Brain microvascular endothelial cell (primary cell): ENCODE results near the gene CACNA2D3.

Experiments used
- DNase-seq: peaks from one replicate; pipeline ENCODE4 v3.0.0-alpha.2; 2020
- H3K27ac ChIP-seq: fragments of 250-450 bp; sonication (Bioruptor Pico); 2 replicates; pipeline ENCODE4 v1.5.1; 2020; ENCODE audit warnings: mild to moderate bottlenecking, moderate library complexity
- H3K27me3 ChIP-seq: fragments of 250-450 bp; sonication (Bioruptor Pico); replicated peaks from 2 replicates; pipeline ENCODE4 v1.5.1; 2020; ENCODE audit warnings: mild to moderate bottlenecking
- H3K36me3 ChIP-seq: fragments of 250-450 bp; sonication (Bioruptor Pico); replicated peaks from 2 replicates; pipeline ENCODE4 v1.5.1; 2020; ENCODE audit warnings: mild to moderate bottlenecking
- H3K4me3 ChIP-seq: 2 replicates; pipeline ENCODE4 v1.5.1; 2011; ENCODE audit warnings: low read depth, mild to moderate bottlenecking, control low read depth, low read length, moderate library complexity
- CTCF ChIP-seq: IDR thresholded peaks from 2 replicates; pipeline ENCODE4 v1.5.1; 2011; ENCODE audit warnings: low read depth, mild to moderate bottlenecking, moderate library complexity, low read length, control low read depth, inconsistent platforms; ENCODE audit errors: missing control alignments
- in situ Hi-C: cut with HindIII; loops from 2 replicates; pipeline ENCODE4 v1.10.0; 2017; ENCODE audit warnings: low sequenced_read_pairs, low pct_ligation_motif_present

CACNA2D3 gene

GRCh38 chr3:54122324-54123002, at the start of gene CACNA2D3:
Gene CACNA2D3 (plus strand): TSS chr3:54122552.
- Histone ChIP-seq H3K27me3 (peaks cover 43% of the 10 kb centered on the region), H3K27ac (no peak within 1 kb of the TSS), H3K4me3 (peak within 1 kb of the TSS; percentile 17), H3K36me3 (no peaks in the 10 kb centered on the region)
- TF ChIP-seq CTCF = no peak
- in situ Hi-C loops = no loop called here
- DNase-seq = no peak

DNA sequence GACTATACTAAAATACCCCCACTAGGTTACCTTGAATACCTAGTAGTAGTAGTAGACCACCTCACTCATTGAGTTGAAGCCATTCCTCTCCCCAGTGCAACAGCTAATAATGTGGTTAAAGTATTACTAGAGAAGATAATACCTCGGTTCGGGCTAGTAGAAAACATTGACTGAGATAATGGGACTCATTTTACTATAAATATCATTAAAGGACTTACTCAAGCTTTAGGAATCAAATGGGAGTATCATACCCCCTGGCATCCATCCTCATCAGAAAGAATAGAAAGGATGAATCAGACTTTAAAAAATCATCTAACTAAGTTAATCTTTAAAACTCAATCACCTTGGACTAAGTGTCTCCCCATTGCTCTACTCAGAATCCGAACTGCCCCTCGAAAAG, 49.0 kb upstream of the CACNA2D3 start:
- Histone ChIP-seq H3K4me3 (no peak overlapping the region), H3K27ac (no peak overlapping the region), H3K36me3 (no peaks in the 10 kb centered on the region), H3K27me3 (no peaks in the 10 kb centered on the region)
- TF ChIP-seq CTCF = no peak
- in situ Hi-C loops = no loop called here
- no peak for DNase-seq

- in situ Hi-C loops = no loop called here
- Histone ChIP-seq H3K27ac (no peak overlapping the region), H3K36me3 (no peaks in the 10 kb centered on the region), H3K27me3 (no peaks in the 10 kb centered on the region), H3K4me3 (no peak overlapping the region)
- no peak for TF ChIP-seq CTCF
- no peak for DNase-seq
These were observed 43.0 kb upstream of the CACNA2D3 start for GRCh38 chr3:54079314-54079713.

DNA sequence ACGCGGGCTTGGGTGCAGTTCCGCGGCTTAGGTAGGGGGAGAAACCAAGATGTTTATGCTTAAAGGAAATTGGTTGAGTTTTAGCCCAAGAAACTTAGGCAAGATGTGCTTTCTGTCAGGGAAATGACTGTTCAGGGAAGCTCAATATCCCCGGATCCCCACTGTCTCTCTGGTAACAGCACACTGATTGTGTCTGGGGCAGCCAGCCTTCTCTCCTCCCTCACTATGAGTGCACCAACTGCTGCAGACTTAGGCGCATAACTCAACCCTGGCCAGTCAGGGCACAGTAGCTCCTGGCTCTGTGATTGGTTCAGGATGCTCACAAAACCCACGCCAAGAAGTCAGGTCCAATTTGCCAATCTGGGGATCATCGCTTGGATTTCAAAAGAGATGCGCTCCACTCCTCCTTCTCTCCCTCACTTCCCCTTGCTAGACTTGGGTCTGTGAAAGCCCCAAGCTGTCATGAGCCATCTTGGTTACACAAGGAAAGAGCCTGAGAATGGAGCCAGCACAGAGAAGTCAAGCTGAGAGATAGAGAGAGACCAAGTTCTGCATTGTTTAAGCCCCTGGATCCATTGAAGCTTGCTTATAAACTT, 42.5 kb upstream of the CACNA2D3 start:
- H3K27ac ChIP-seq = no peak overlapping the region

GRCh38 chr3:54083921-54084320, 38.4 kb upstream of the CACNA2D3 start:
- no peak for DNase-seq

More for the DNA sequence above, 42.5 kb upstream of the CACNA2D3 start:
- in situ Hi-C loops = no loop called here
- no peak overlapping the region for H3K4me3 ChIP-seq
- H3K27me3 ChIP-seq = no peaks in the 10 kb centered on the region
- H3K36me3 ChIP-seq = no peaks in the 10 kb centered on the region
- DNase-seq = no peak
- TF ChIP-seq CTCF = no peak

More at GRCh38 chr3:54083921-54084320, 38.4 kb upstream of the CACNA2D3 start:
- Histone ChIP-seq H3K4me3 (no peak overlapping the region), H3K27ac (no peak overlapping the region), H3K36me3 (no peaks in the 10 kb centered on the region), H3K27me3 (peaks cover 4% of the 10 kb centered on the region)
- no peak for TF ChIP-seq CTCF
- in situ Hi-C loops = no loop called here
